H9 (cell line): Measurements from ENCODE around the gene SCGB2B2. TPM values are rescaled to one million over a fixed set of nuclear protein-coding genes. Genes with fewer than 3 reads are reported as not detected.

Experiments used
- DNase-seq: peaks from one replicate; pipeline ENCODE4 v3.0.0-alpha.2; 2017
- H2AFZ ChIP-seq: one replicate; pipeline ENCODE4 v1.6.1; 2013; ENCODE audit warnings: mild to moderate bottlenecking, low read length, control low read depth, moderate library complexity
- H2AK5ac ChIP-seq: 2 replicates; pipeline ENCODE4 v1.6.1; 2013; ENCODE audit warnings: low read length, control low read depth, mixed read lengths; ENCODE audit not compliant: insufficient read length
- H2BK120ac ChIP-seq: one replicate; pipeline ENCODE4 v1.6.1; 2013; ENCODE audit warnings: low read depth, mild to moderate bottlenecking, low read length, control low read depth, inconsistent platforms; ENCODE audit not compliant: poor library complexity, severe bottlenecking
- H2BK12ac ChIP-seq: 2 replicates; pipeline ENCODE4 v1.6.1; 2013; ENCODE audit warnings: low read length, control low read depth, mixed read lengths, low read depth; ENCODE audit not compliant: insufficient read length
- H2BK15ac ChIP-seq: 2 replicates; pipeline ENCODE4 v1.6.1; 2013; ENCODE audit warnings: low read depth, low read length, control low read depth
- H2BK20ac ChIP-seq: one replicate; pipeline ENCODE4 v1.6.1; 2013; ENCODE audit warnings: low read depth, mild to moderate bottlenecking, low read length, control low read depth, inconsistent platforms; ENCODE audit not compliant: poor library complexity, severe bottlenecking
- H2BK5ac ChIP-seq: 2 replicates; pipeline ENCODE4 v1.6.1; 2013; ENCODE audit warnings: low read length, control low read depth, mixed read lengths; ENCODE audit not compliant: insufficient read length
- H3K14ac ChIP-seq: 2 replicates; pipeline ENCODE4 v1.6.1; 2013; ENCODE audit warnings: low read length, control low read depth; ENCODE audit not compliant: insufficient read depth
- H3K18ac ChIP-seq: 2 replicates; pipeline ENCODE4 v1.6.1; 2013; ENCODE audit warnings: low read depth, mild to moderate bottlenecking, mixed read lengths, low read length, control low read depth; ENCODE audit not compliant: insufficient read length
- H3K23ac ChIP-seq: 2 replicates; pipeline ENCODE4 v1.6.1; 2013; ENCODE audit warnings: low read length, control low read depth, mixed read lengths, low read depth; ENCODE audit not compliant: insufficient read length
- H3K23me2 ChIP-seq: 2 replicates; pipeline ENCODE4 v1.6.1; 2013; ENCODE audit warnings: low read depth, mild to moderate bottlenecking, mixed read lengths, low read length, control low read depth; ENCODE audit not compliant: insufficient read length, poor library complexity, severe bottlenecking
- H3K27ac ChIP-seq: 2 replicates; pipeline ENCODE4 v1.5.1; 2013; ENCODE audit warnings: low read length, control low read depth, mixed read lengths, low read depth; ENCODE audit not compliant: insufficient read length
- H3K27me3 ChIP-seq: 2 replicates; pipeline ENCODE4 v1.6.1; 2013; ENCODE audit warnings: low read length, control low read depth, inconsistent platforms; ENCODE audit not compliant: insufficient read depth
- H3K4ac ChIP-seq: 2 replicates; pipeline ENCODE4 v1.6.1; 2013; ENCODE audit warnings: low read depth, mild to moderate bottlenecking, control low read depth, inconsistent platforms, low read length, moderate library complexity
- H3K4me1 ChIP-seq: 2 replicates; pipeline ENCODE4 v1.6.1; 2013; ENCODE audit warnings: low read length, control low read depth, inconsistent platforms; ENCODE audit not compliant: insufficient read depth
- H3K4me2 ChIP-seq: 2 replicates; pipeline ENCODE4 v1.6.1; 2013; ENCODE audit warnings: low read length, control low read depth, mixed read lengths; ENCODE audit not compliant: insufficient read length, insufficient read depth
- H3K56ac ChIP-seq: 2 replicates; pipeline ENCODE4 v1.6.1; 2013; ENCODE audit warnings: low read depth, mild to moderate bottlenecking, mixed read lengths, low read length, control low read depth; ENCODE audit not compliant: insufficient read length
- H3K79me1 ChIP-seq: 2 replicates; pipeline ENCODE4 v1.6.1; 2013; ENCODE audit warnings: low read depth, mild to moderate bottlenecking, moderate library complexity, low read length, control low read depth, inconsistent platforms; ENCODE audit not compliant: insufficient read depth, poor library complexity, severe bottlenecking
- H3K79me2 ChIP-seq: 2 replicates; pipeline ENCODE4 v1.6.1; 2013; ENCODE audit warnings: low read length, control low read depth, inconsistent platforms; ENCODE audit not compliant: insufficient read depth
- H3K9ac ChIP-seq: 2 replicates; pipeline ENCODE4 v1.6.1; 2013; ENCODE audit warnings: low read length, control low read depth, mixed read lengths; ENCODE audit not compliant: insufficient read length; ENCODE audit errors: extremely low read depth
- H3K9me3 ChIP-seq: one replicate; pipeline ENCODE4 v1.6.1; 2013; ENCODE audit warnings: low read depth, low read length, inconsistent platforms; ENCODE audit not compliant: control insufficient read depth
- H3T11ph ChIP-seq: one replicate; pipeline ENCODE4 v1.6.1; 2013; ENCODE audit warnings: mild to moderate bottlenecking, low read length, control low read depth, inconsistent platforms
- H4K20me1 ChIP-seq: one replicate; pipeline ENCODE4 v1.6.1; 2013; ENCODE audit not compliant: control insufficient read depth, insufficient read length, insufficient read depth
- H4K5ac ChIP-seq: 2 replicates; pipeline ENCODE4 v1.6.1; 2013; ENCODE audit warnings: low read depth, mild to moderate bottlenecking, mixed read lengths, low read length, control low read depth; ENCODE audit not compliant: insufficient read length
- H4K8ac ChIP-seq: replicated peaks from 2 replicates; pipeline ENCODE4 v1.6.1; 2013; ENCODE audit warnings: low read length, control low read depth, mixed read lengths, low read depth; ENCODE audit not compliant: insufficient read length
- H4K91ac ChIP-seq: 2 replicates; pipeline ENCODE4 v1.6.1; 2013; ENCODE audit warnings: low read depth, mild to moderate bottlenecking, moderate library complexity, mixed read lengths, low read length, control low read depth; ENCODE audit not compliant: insufficient read length
- H3K27ac Mint-ChIP-seq, 3 experiments: 2 replicates in 2 of 3; 3 replicates in 1 of 3; pipeline ENCODE4 v1.8.0; 2020 to 2021; ENCODE audit warnings: mixed read lengths in 3 of 3, mild to moderate bottlenecking in 1 of 3, moderate library complexity in 1 of 3
- H3K27me3 Mint-ChIP-seq: 2 replicates; pipeline ENCODE4 v1.8.0; 2021; ENCODE audit warnings: low read depth, mild to moderate bottlenecking, moderate library complexity, mixed read lengths
- H3K36me3 Mint-ChIP-seq, 3 experiments: 2 replicates in 2 of 3; 3 replicates in 1 of 3; pipeline ENCODE4 v1.8.0; 2020 to 2021; ENCODE audit warnings: low read depth in 3 of 3, mixed read lengths in 3 of 3; ENCODE audit not compliant: insufficient read depth in 1 of 3
- H3K4me1 Mint-ChIP-seq, 2 experiments: 2 replicates each; pipeline ENCODE4 v1.8.0; 2020; ENCODE audit warnings: mixed read lengths in 2 of 2
- H3K4me3 Mint-ChIP-seq, 2 experiments: 2 replicates in 1 of 2; 3 replicates in 1 of 2; pipeline ENCODE4 v1.8.0; 2020 to 2021; ENCODE audit warnings: mild to moderate bottlenecking in 2 of 2, mixed read lengths in 2 of 2, moderate library complexity in 1 of 2
- H3K9me3 Mint-ChIP-seq, 2 experiments: 2 replicates in 1 of 2; 3 replicates in 1 of 2; pipeline ENCODE4 v1.8.0; 2020; ENCODE audit warnings: mild to moderate bottlenecking in 2 of 2, mixed read lengths in 2 of 2, moderate library complexity in 1 of 2
- WGBS: extraction: QIAGEN DNeasy Blood & Tissue Kit; methylation state at CpG from one replicate; pipeline ENCODE4 v1.1.7; 2013; ENCODE audit warnings: missing lambda C conversion rate, low lambda C conversion rate, mixed read lengths; ENCODE audit not compliant: insufficient read length; ENCODE audit errors: extremely low coverage; 5-methylcytosine and 5-hydroxymethylcytosine counted together
- total RNA-seq: library from RNA; stranded (reverse); gene quantifications from 2 replicates; pipeline ENCODE4 v1.2.1, GENCODE V29; 2021
- TF ChIP-seq, protein P1 (sequence below): fragments of 200-600 bp; sonication (generic); conservative IDR thresholded peaks from 3 replicates; pipeline ENCODE4 v1.8.0; 2021; ENCODE audit warnings: antibody characterized with exemption, mild to moderate bottlenecking

The SCGB2B2 gene
- total RNA-seq, 1 experiment from 2014 or later = not detected

DNA sequence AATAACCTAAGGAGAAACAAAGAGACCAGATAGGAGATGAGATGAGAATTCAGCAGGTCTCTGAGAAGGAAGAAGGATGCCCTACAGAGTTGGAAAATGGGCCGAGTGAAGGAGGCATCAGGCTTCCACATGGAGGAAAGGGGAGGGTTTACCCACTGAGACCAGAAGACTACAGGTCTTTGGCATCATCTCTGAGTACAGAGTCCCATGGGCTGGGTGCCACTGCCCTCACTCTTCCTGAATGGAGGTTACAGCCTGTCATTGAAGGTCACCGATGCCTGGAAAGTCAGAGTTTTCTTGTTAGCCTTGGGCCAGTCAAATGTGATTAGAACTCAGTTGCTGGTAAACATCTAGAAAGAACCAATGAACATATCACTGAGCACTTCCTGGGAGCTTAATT lies 10.4 kb upstream of the SCGB2B2 start:
- H3K4ac ChIP-seq = no peak overlapping the region
- H3K36me3 Mint-ChIP-seq = peaks cover 34 to 39% (median 37%) of the 10 kb centered on the region in 3 experiments
- H2BK20ac ChIP-seq = no peak overlapping the region
- H2BK12ac ChIP-seq = no peak overlapping the region
- no peak overlapping the region for H2BK15ac ChIP-seq
- no peak overlapping the region for H3K4me3 Mint-ChIP-seq
- H3K9ac ChIP-seq = no peak overlapping the region
- no peak overlapping the region for H3K14ac ChIP-seq
- H3K4me2 ChIP-seq = no peak overlapping the region
- no peaks in the 10 kb centered on the region for H4K20me1 ChIP-seq
- WGBS = no CpG with 5 or more reads among the region's 2 CpGs
- H3K23me2 ChIP-seq = no peaks in the 10 kb centered on the region
- H3K56ac ChIP-seq = no peak overlapping the region
- H3K9me3 Mint-ChIP-seq = peaks cover 51 to 73% of the 10 kb centered on the region in 2 experiments
- H3K23ac ChIP-seq = no peak overlapping the region
- H3K18ac ChIP-seq = no peak overlapping the region
- H3K4me1 ChIP-seq = no peaks in the 10 kb centered on the region
- H2AK5ac ChIP-seq = no peak overlapping the region
- peaks cover 13% of the 10 kb centered on the region for H3K9me3 ChIP-seq
- H4K5ac ChIP-seq = no peak overlapping the region
- no peaks in the 10 kb centered on the region for H3K27me3 ChIP-seq
- no peak overlapping the region for H2AFZ ChIP-seq
- H3K27ac ChIP-seq = no peak overlapping the region
- H3T11ph ChIP-seq = no peak overlapping the region
- no peak overlapping the region for H2BK120ac ChIP-seq
- H3K27me3 Mint-ChIP-seq = peaks cover 26% of the 10 kb centered on the region
- no peak overlapping the region for H4K91ac ChIP-seq
- H3K27ac Mint-ChIP-seq = no peak overlapping the region
- H2BK5ac ChIP-seq = no peak overlapping the region
- no peaks in the 10 kb centered on the region for H3K4me1 Mint-ChIP-seq
- no peak overlapping the region for H4K8ac ChIP-seq
- no peak for DNase-seq
- H3K79me2 ChIP-seq = no peaks in the 10 kb centered on the region
- no peaks in the 10 kb centered on the region for H3K79me1 ChIP-seq
- TF ChIP-seq, protein P1, sequence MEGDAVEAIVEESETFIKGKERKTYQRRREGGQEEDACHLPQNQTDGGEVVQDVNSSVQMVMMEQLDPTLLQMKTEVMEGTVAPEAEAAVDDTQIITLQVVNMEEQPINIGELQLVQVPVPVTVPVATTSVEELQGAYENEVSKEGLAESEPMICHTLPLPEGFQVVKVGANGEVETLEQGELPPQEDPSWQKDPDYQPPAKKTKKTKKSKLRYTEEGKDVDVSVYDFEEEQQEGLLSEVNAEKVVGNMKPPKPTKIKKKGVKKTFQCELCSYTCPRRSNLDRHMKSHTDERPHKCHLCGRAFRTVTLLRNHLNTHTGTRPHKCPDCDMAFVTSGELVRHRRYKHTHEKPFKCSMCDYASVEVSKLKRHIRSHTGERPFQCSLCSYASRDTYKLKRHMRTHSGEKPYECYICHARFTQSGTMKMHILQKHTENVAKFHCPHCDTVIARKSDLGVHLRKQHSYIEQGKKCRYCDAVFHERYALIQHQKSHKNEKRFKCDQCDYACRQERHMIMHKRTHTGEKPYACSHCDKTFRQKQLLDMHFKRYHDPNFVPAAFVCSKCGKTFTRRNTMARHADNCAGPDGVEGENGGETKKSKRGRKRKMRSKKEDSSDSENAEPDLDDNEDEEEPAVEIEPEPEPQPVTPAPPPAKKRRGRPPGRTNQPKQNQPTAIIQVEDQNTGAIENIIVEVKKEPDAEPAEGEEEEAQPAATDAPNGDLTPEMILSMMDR = no peak
